HEK293T (cell line): ENCODE measurements around the gene DUSP10.

Experiments used
- CTCF ChIA-PET: fragments of 350-600 bp; formaldehyde crosslinking; extraction: SDS; loops from one replicate; lab custom pipeline; 2021; ENCODE audit warnings: antibody characterized with exemption, inconsistent platforms; lab: Yijun Ruan, JAX
- POLR2A ChIA-PET: fragments of 350-600 bp; formaldehyde crosslinking; extraction: SDS; loops from one replicate; lab custom pipeline; 2020; ENCODE audit warnings: antibody characterized with exemption, inconsistent platforms; lab: Yijun Ruan, JAX
- DNase-seq: peaks from one replicate; pipeline ENCODE4 v3.0.0; 2012; ENCODE audit warnings: mixed read lengths; ENCODE audit errors: extremely low spot score
- ARNT ChIP-seq: fragments of 450-650 bp; IDR thresholded peaks from 2 replicates; pipeline ENCODE4 v1.6.1; 2017; ENCODE audit warnings: mild to moderate bottlenecking
- BHLHE40 ChIP-seq: fragments of 450-650 bp; IDR thresholded peaks from 2 replicates; pipeline ENCODE4 v1.6.1; 2016; ENCODE audit warnings: mild to moderate bottlenecking, moderate library complexity, borderline replicate concordance
- CTBP1 ChIP-seq: fragments of 450-650 bp; IDR thresholded peaks from 2 replicates; pipeline ENCODE4 v1.6.1; 2016; ENCODE audit warnings: borderline replicate concordance
- ELF4 ChIP-seq: fragments of 450-650 bp; IDR thresholded peaks from 2 replicates; pipeline ENCODE4 v1.6.1; 2017; ENCODE audit warnings: antibody characterized with exemption
- FOXA1 ChIP-seq: fragments of 450-650 bp; IDR thresholded peaks from 2 replicates; pipeline ENCODE4 v1.6.1; 2016; ENCODE audit warnings: mild to moderate bottlenecking
- FOXK2 ChIP-seq: fragments of 450-650 bp; IDR thresholded peaks from 2 replicates; pipeline ENCODE4 v1.6.1; 2016; ENCODE audit warnings: mild to moderate bottlenecking
- FOXM1 ChIP-seq: fragments of 450-650 bp; IDR thresholded peaks from 2 replicates; pipeline ENCODE4 v1.6.1; 2017; ENCODE audit warnings: mild to moderate bottlenecking, borderline replicate concordance
- HDGF ChIP-seq: fragments of 450-650 bp; IDR thresholded peaks from 2 replicates; pipeline ENCODE4 v1.6.1; 2017; ENCODE audit warnings: antibody characterized with exemption, borderline replicate concordance
- L3MBTL2 ChIP-seq: fragments of 450-650 bp; conservative IDR thresholded peaks from 2 replicates; pipeline ENCODE4 v1.6.1; 2016; ENCODE audit warnings: mild to moderate bottlenecking
- LEF1 ChIP-seq: fragments of 450-650 bp; IDR thresholded peaks from 2 replicates; pipeline ENCODE4 v1.6.1; 2017; ENCODE audit warnings: mild to moderate bottlenecking, borderline replicate concordance
- NFRKB ChIP-seq: fragments of 450-650 bp; IDR thresholded peaks from 2 replicates; pipeline ENCODE4 v1.6.1; 2016; ENCODE audit warnings: mild to moderate bottlenecking, moderate library complexity
- SP1 ChIP-seq: fragments of 450-650 bp; IDR thresholded peaks from 2 replicates; pipeline ENCODE4 v1.6.1; 2017
- SUZ12 ChIP-seq: fragments of 450-650 bp; IDR thresholded peaks from 2 replicates; pipeline ENCODE4 v1.6.1; 2016; ENCODE audit warnings: mild to moderate bottlenecking
- TARDBP ChIP-seq: fragments of 450-650 bp; IDR thresholded peaks from 2 replicates; pipeline ENCODE4 v1.6.1; 2016
- ZNF384 ChIP-seq: fragments of 450-650 bp; IDR thresholded peaks from 2 replicates; pipeline ENCODE4 v1.6.1; 2016
- TF ChIP-seq, protein P1 (sequence below): fragments of 450-650 bp; IDR thresholded peaks from 2 replicates; pipeline ENCODE4 v1.6.1; 2016

Gene DUSP10

DNA sequence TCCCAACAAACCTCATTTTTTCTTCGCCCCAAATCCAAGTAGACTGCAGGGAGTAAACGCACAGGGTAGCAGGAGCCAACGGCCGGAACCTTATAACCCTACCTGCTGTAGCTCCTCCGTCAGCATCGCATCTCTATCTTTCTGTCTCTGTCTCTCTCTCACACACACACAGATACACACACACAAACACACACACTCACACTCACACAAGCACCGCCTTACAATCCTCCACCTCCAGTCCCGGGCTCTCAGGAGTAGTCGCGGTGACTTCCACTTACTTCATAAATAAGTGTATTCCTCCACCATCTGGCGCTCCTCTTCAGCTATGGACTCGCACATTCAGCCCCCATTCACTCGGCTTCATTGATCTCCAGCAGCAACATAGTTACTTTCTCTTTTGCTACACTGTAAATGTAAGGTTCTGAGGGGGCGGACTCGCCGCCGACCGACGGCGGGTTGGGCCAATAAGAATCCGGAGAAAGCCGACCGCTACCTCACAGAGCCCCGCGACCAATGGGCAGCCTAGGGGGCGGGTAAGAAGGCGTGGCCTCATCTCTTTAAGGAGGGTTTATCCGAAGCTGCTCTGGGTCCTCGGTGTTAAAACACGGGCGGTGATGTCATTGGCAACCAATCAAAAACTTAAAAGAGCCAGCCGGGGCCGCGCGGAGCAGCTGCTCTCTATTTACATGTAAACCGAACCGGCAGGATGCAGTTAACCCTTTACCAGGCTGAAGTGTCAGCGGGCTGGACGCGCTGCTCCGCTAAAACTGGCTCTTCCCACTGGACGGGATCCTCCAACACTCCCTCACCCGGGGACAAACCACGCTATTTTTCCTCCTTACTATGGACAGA lies at the start of gene DUSP10:
Gene DUSP10 (minus strand): TSS at position 387 of the 852 bp plus-strand sequence. CDS start 2,345 bp downstream, outside the sequence.
- CTCF ChIA-PET: interaction anchor here (0.7 to 1.3 kb wide), 4 partner anchors 13 to 1271 kb away, joined by 3 to 4 read pairs (median 3); no protein-coding TSS in a partner anchor
- POLR2A ChIA-PET: interaction anchor here (0.6 to 2.7 kb wide), 15 partner anchors 13 to 264 kb away, joined by 3 to 25 read pairs (median 4); no protein-coding TSS in a partner anchor
- TF ChIP-seq FOXA1: no peak
- TF ChIP-seq ELF4: no peak
- peak; percentile 79 for TF ChIP-seq FOXK2
- TF ChIP-seq, protein P1, sequence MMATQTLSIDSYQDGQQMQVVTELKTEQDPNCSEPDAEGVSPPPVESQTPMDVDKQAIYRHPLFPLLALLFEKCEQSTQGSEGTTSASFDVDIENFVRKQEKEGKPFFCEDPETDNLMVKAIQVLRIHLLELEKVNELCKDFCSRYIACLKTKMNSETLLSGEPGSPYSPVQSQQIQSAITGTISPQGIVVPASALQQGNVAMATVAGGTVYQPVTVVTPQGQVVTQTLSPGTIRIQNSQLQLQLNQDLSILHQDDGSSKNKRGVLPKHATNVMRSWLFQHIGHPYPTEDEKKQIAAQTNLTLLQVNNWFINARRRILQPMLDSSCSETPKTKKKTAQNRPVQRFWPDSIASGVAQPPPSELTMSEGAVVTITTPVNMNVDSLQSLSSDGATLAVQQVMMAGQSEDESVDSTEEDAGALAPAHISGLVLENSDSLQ: peak; percentile 99
- TF ChIP-seq ARNT: no peak
- no peak; the same call in 1 of the 2 replicates for TF ChIP-seq FOXM1
- no peak for TF ChIP-seq SUZ12
- TF ChIP-seq NFRKB: no peak
- TF ChIP-seq SP1: peak; percentile 56; the same call in 1 of the 2 replicates
- no peak for TF ChIP-seq LEF1
- TF ChIP-seq TARDBP: no peak
- no peak for TF ChIP-seq L3MBTL2
- TF ChIP-seq HDGF: no peak
- TF ChIP-seq CTBP1: peak; percentile 50; the same call in 1 of the 2 replicates
- TF ChIP-seq BHLHE40: no peak
- TF ChIP-seq ZNF384: no peak
- DNase-seq: peak; percentile 97

DNA sequence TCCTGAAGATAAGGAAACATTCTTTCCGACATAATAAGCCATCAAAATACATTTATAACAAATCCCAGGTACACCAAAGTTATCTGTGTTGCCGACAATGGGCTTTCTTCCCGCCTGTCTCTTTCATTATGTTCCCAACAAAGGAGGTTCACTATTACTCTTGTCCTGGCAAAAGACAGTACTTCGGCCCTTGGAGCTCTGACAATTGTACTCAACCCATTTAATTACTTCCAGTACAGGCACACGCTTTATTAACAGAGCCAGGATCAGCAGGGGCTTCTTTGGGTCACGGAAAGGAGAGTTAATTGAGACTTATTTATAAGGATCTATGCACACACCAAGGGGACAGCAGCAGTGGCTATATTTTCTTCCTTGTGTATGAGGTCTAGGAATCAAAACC lies 46.6 kb upstream of the DUSP10 start:
- DNase-seq: no peak
- ChIA-PET CTCF (no interaction called here), POLR2A (no interaction called here)
- TF ChIP-seq TARDBP: no peak
- no peak for TF ChIP-seq ARNT
- no peak for TF ChIP-seq HDGF
- TF ChIP-seq NFRKB: no peak

DNA sequence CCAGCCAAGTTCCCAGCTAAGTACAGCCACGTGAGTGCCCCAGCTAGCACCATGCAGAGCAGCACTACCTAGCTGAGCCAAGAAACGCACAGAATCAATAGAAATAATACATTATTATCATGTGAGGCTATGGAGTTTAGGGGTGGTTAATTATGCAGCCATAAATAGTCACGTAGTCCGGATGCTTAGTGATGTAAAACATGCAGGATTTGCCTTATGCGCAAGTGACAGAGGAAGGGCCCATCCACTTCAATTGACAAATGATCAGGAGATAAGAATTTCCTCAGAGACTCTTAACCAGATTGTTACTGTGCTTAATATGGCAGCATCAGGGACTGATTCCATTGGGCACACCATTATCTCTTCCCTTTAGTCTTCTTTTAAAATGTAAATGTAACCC lies 44.8 kb upstream of the DUSP10 start:
- ChIA-PET CTCF (no interaction called here), POLR2A (no interaction called here)
- DNase-seq: no peak
- TF ChIP-seq FOXA1 (no peak), FOXM1 (no peak), NFRKB (no peak), HDGF (no peak), TARDBP (no peak), ARNT (no peak), SP1 (no peak), LEF1 (no peak), CTBP1 (no peak), ELF4 (no peak), FOXK2 (no peak), ZNF384 (no peak), L3MBTL2 (no peak), SUZ12 (no peak)
- TF ChIP-seq, protein P1: no peak

DNA sequence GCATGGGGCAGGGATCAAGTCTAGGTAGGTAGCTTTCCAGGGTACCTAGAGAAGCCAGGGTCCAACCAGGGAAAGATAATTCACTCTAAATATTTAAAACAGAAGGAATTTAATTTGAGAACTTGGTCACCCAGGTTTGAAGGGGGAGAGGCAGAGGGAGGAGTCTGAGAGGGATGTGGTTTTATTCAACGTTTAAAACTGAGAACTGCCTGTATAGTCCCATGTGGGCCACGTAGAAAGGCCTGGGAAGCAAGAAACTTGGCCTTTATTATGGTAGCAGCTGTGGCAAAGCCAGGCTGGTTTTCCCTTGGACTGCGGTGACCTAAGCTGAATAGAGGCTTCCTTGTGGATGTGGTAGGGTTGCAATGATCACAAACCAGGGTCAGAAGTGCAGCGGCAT lies 42.0 kb upstream of the DUSP10 start:
- no peak for DNase-seq
- no peak for TF ChIP-seq FOXM1
- TF ChIP-seq BHLHE40: no peak
- TF ChIP-seq LEF1: no peak
- no peak for TF ChIP-seq CTBP1
- no peak for TF ChIP-seq ELF4
- TF ChIP-seq ZNF384: no peak
- TF ChIP-seq, protein P1: no peak
- TF ChIP-seq SP1: no peak
- no peak for TF ChIP-seq ARNT
- TF ChIP-seq FOXA1: no peak
- POLR2A ChIA-PET: no interaction called here
- CTCF ChIA-PET: no interaction called here

DNA sequence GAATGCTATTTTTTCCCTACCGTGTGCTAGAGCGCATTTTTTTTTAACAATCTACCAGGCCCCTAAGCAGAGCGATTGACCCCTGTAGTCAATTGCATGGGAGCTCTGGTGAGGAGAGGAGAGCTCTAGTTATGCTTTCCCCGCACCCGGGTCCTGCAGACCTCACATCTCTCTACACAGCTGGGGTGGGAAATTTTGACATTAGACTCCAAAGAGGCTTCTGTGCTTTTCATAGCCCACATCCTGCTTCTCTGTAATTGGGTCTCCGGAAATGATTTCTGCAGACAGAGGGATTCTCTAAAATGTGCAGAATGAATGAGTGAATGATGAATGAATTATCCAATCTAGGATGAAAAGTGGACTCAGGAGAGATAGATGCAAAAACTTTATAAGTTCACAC lies 41.5 kb upstream of the DUSP10 start:
- ChIA-PET POLR2A (no interaction called here), CTCF (no interaction called here)
- no peak for TF ChIP-seq NFRKB
- no peak for TF ChIP-seq ELF4
- TF ChIP-seq HDGF: no peak
- TF ChIP-seq TARDBP: no peak
- no peak for TF ChIP-seq SP1
- TF ChIP-seq SUZ12: no peak
- DNase-seq: no peak

DNA sequence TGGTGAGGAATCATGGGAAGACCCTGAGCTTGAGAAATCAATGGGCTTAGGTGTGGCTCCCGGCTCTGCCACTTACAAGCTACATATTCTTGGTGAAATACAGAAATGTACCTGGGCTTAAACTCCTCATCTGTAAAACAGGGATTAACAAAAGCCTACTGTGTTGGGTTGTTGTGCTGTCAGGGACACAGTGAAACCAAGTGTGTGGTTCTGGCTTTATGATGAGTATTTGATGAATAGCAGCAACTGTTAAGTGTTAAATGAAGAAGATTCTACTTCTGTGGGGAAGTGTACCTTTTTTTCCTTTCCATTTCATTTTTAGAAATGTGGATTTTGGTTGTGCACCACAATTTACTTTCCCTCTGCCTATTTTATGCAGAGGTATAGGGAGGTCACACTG lies 41.1 kb upstream of the DUSP10 start:
- ChIA-PET POLR2A (no interaction called here), CTCF (no interaction called here)

More for the DNA sequence above, 41.1 kb upstream of the DUSP10 start:
- no peak for TF ChIP-seq FOXA1
- no peak for TF ChIP-seq FOXM1
- TF ChIP-seq, protein P1: no peak
- no peak for TF ChIP-seq NFRKB
- TF ChIP-seq BHLHE40: no peak
- no peak for TF ChIP-seq HDGF
- TF ChIP-seq ARNT: no peak
- no peak for TF ChIP-seq ELF4
- DNase-seq: no peak
